SK-N-SH (cell line): Measurements from ENCODE around the gene APBB2.

Source experiments
- CTCF ChIP-seq: fragments of 200-600 bp; sonication (generic); IDR thresholded peaks from 2 replicates; pipeline ENCODE4 v1.6.1; 2017; ENCODE audit warnings: antibody characterized with exemption, mild to moderate bottlenecking, moderate library complexity
- MXI1 ChIP-seq: IDR thresholded peaks from 2 replicates; pipeline ENCODE4 v1.6.1; 2012; ENCODE audit warnings: mild to moderate bottlenecking, low read depth, low read length, improper control_type of control experiment

GRCh38 chr4:41216294-41217019 is 2.1 kb upstream of the APBB2 start:
- no peak; the same call in 1 of the 2 replicates for TF ChIP-seq CTCF
- no peak; the same call in 1 of the 2 replicates for TF ChIP-seq MXI1
